Omental fat pad (tissue), 4 donors: ENCODE results near the gene APEX2. TPM values are rescaled to one million over a fixed set of nuclear protein-coding genes. Genes with fewer than 3 reads are reported as not detected.

Experiments
- total RNA-seq, 4 donors: library from RNA; depleted of rRNA; stranded (reverse); fragments of >200 nt; gene quantifications; one replicate each; pipeline ENCODE4 v1.1.0, GENCODE V29; 2016

APEX2 gene
- total RNA-seq, 4 donors from 2014 or later: 6.9 to 10.3 (median 9.0) TPM

Other genes starting within 250 kb of the APEX2 start
- gene ITIH6, start 202.1 kb upstream of the APEX2 start, total RNA-seq: not detected
- 100 to 1,000 TPM in 1 of 4 donors, 10 to 100 TPM in 3; 79.6 to 123 (median 95.2) TPM for gene MAGED2, start 192.6 kb upstream of the APEX2 start, total RNA-seq
- gene TRO, start 79.5 kb upstream of the APEX2 start, total RNA-seq: 10 to 100 TPM in 1 of 4 donors, 1 to 10 TPM in 3; 5.3 to 15.9 (median 6.8) TPM
- gene PFKFB1, start 6.2 kb upstream of the APEX2 start, total RNA-seq: 10 to 100 TPM; 10.4 to 23.8 (median 14.2) TPM
- gene ALAS2, start 30.6 kb downstream of the APEX2 start, total RNA-seq: 1 to 10 TPM in 3 of 4 donors, under 1 TPM in 1; 0.74 to 4.6 (median 1.2) TPM
- gene PAGE2B, start 74.7 kb downstream of the APEX2 start, total RNA-seq: not detected
- gene PAGE2, start 88.7 kb downstream of the APEX2 start, total RNA-seq: not detected
- not detected for gene PAGE5, start 220.0 kb downstream of the APEX2 start, total RNA-seq